HG03060 (cell line): ENCODE data around the gene MDC1.
A peak's percentile ranks its signal among the peaks of the same experiment; 100 is the strongest.
"Not testable (repeated sequence)": the region's sequence is repeated elsewhere in the genome, so short reads cannot be mapped to it uniquely, and the experiment has no call there.

ENCODE experiments used
- ATAC-seq: cut with Tn5 transposase; IDR thresholded peaks from one replicate; pipeline ENCODE4 v1.9.1; 2021; ENCODE audit warnings: low read depth, moderate number of reproducible peaks; ENCODE audit not compliant: unreplicated experiment

The MDC1 gene

GRCh38 chr6:30724906-30725667 lies 8.0 kb upstream of the MDC1 start:
- ATAC-seq, result no peak

- ATAC-seq, result not testable (repeated sequence)
Measured at GRCh38 chr6:30723843-30724741, 7.0 kb upstream of the MDC1 start.

- not testable (repeated sequence) for ATAC-seq
Measured at GRCh38 chr6:30723159-30723842, 6.2 kb upstream of the MDC1 start.

- ATAC-seq, result no peak
Measured at GRCh38 chr6:30722280-30723112, 5.4 kb upstream of the MDC1 start.

- not testable (repeated sequence) for ATAC-seq
Measured at GRCh38 chr6:30722025-30722279, 4.9 kb upstream of the MDC1 start.

GRCh38 chr6:30721198-30722024 lies 4.3 kb upstream of the MDC1 start:
- ATAC-seq, result no peak

GRCh38 chr6:30720738-30721197 lies 3.7 kb upstream of the MDC1 start:
- ATAC-seq, result no peak

- ATAC-seq, result peak; percentile 30
Measured at GRCh38 chr6:30719791-30720737, 3.0 kb upstream of the MDC1 start, which contains the start of gene TUBB. Gene TUBB (plus strand): TSS chr6:30720352. CDS start chr6:30720507, 155 bp downstream.

- ATAC-seq, result no peak
Measured at GRCh38 chr6:30719356-30719755, 2.3 kb upstream of the MDC1 start.

GRCh38 chr6:30717845-30718720 lies 1.0 kb upstream of the MDC1 start:
- not testable (repeated sequence) for ATAC-seq

GRCh38 chr6:30716879-30717128 lies 277 bp downstream of the MDC1 start:
- no peak for ATAC-seq

- ATAC-seq, result no peak
Measured at GRCh38 chr6:30714263-30714662, 2.8 kb downstream of the MDC1 start.

GRCh38 chr6:30712441-30712945 lies 4.6 kb downstream of the MDC1 start:
- ATAC-seq, result no peak

- ATAC-seq, result no peak
Measured at GRCh38 chr6:30711758-30712380, 5.2 kb downstream of the MDC1 start.

GRCh38 chr6:30709101-30709868 lies 7.8 kb downstream of the MDC1 start:
- no peak for ATAC-seq

- ATAC-seq, result no peak
Measured at GRCh38 chr6:30707281-30707850, 9.7 kb downstream of the MDC1 start.
